SK-N-SH treated with all-trans-retinoic acid at 6 μM for 48 hours (cell line): Measurements from ENCODE around the gene EPN3.

ENCODE experiments used
- ATAC-seq: fragments of 200-7000 bp; cut with Tn5 transposase; 3 replicates; pipeline ENCODE4 v1.9.1; 2020; ENCODE audit warnings: mild to moderate bottlenecking, moderate library complexity
- ARNTL ChIP-seq: fragments of 450-650 bp; formaldehyde crosslinking; IDR thresholded peaks from 2 replicates; pipeline ENCODE4 v1.5.0; 2020; ENCODE audit warnings: low read depth, mild to moderate bottlenecking, moderate library complexity, borderline replicate concordance
- BACH2 ChIP-seq: fragments of 250-450 bp; sonication (Bioruptor Pico); IDR thresholded peaks from 2 replicates; pipeline ENCODE4 v1.9.0; 2021; ENCODE audit warnings: mild to moderate bottlenecking, borderline replicate concordance
- CSDC2 ChIP-seq: fragments of 250-450 bp; sonication (Bioruptor Pico); IDR thresholded peaks from 2 replicates; pipeline ENCODE4 v1.5.0; 2020; ENCODE audit warnings: mild to moderate bottlenecking, moderate library complexity
- CSRNP3 ChIP-seq: fragments of 250-450 bp; sonication (Bioruptor Pico); IDR thresholded peaks from 2 replicates; pipeline ENCODE4 v1.5.1; 2021; ENCODE audit warnings: mild to moderate bottlenecking, moderate library complexity
- ESRRG ChIP-seq: fragments of 250-450 bp; sonication (Bioruptor Pico); IDR thresholded peaks from 2 replicates; pipeline ENCODE4 v1.6.1; 2021; ENCODE audit warnings: mild to moderate bottlenecking
- GLIS3 ChIP-seq: fragments of 250-450 bp; sonication (Bioruptor Pico); IDR thresholded peaks from 2 replicates; pipeline ENCODE4 v1.5.0; 2020; ENCODE audit warnings: mild to moderate bottlenecking, moderate library complexity
- ISL1 ChIP-seq: fragments of 250-450 bp; sonication (Bioruptor Pico); IDR thresholded peaks from 2 replicates; pipeline ENCODE4 v2.1.2; 2022; ENCODE audit warnings: mild to moderate bottlenecking, moderate library complexity
- OSR1 ChIP-seq: fragments of 250-450 bp; sonication (Bioruptor Pico); IDR thresholded peaks from 2 replicates; pipeline ENCODE4 v1.8.0; 2022; ENCODE audit warnings: moderate library complexity, mild to moderate bottlenecking, inconsistent platforms
- PATZ1 ChIP-seq: fragments of 250-450 bp; sonication (Bioruptor Pico); IDR thresholded peaks from 2 replicates; pipeline ENCODE4 v1.8.0; 2020; ENCODE audit warnings: mild to moderate bottlenecking, moderate library complexity, borderline replicate concordance
- RARB ChIP-seq: fragments of 250-450 bp; sonication (Bioruptor Pico); IDR thresholded peaks from 2 replicates; pipeline ENCODE4 v1.8.0; 2021; ENCODE audit warnings: mild to moderate bottlenecking, moderate library complexity
- SNAI2 ChIP-seq: fragments of 250-450 bp; sonication (Bioruptor Pico); IDR thresholded peaks from 2 replicates; pipeline ENCODE4 v1.5.0; 2020; ENCODE audit warnings: mild to moderate bottlenecking, moderate library complexity
- TCF4 ChIP-seq: fragments of 250-450 bp; sonication (Bioruptor Pico); IDR thresholded peaks from 2 replicates; pipeline ENCODE4 v1.8.0; 2021; ENCODE audit warnings: mild to moderate bottlenecking, moderate library complexity, borderline replicate concordance
- TOX ChIP-seq: fragments of 250-450 bp; sonication (Bioruptor Pico); IDR thresholded peaks from 2 replicates; pipeline ENCODE4 v1.8.0; 2021; ENCODE audit warnings: mild to moderate bottlenecking, moderate library complexity, borderline replicate concordance
- ZC3H10 ChIP-seq: fragments of 250-450 bp; sonication (Bioruptor Pico); IDR thresholded peaks from 2 replicates; pipeline ENCODE4 v1.5.1; 2021; ENCODE audit warnings: mild to moderate bottlenecking, moderate library complexity
- ZFP3 ChIP-seq: fragments of 250-450 bp; sonication (Bioruptor Pico); IDR thresholded peaks from 2 replicates; pipeline ENCODE4 v1.5.0; 2020; ENCODE audit warnings: mild to moderate bottlenecking, moderate library complexity
- ZFP30 ChIP-seq: fragments of 450-650 bp; formaldehyde crosslinking; IDR thresholded peaks from 2 replicates; pipeline ENCODE4 v1.5.0; 2022; ENCODE audit warnings: mild to moderate bottlenecking, moderate library complexity
- ZNF565 ChIP-seq: fragments of 450-650 bp; formaldehyde crosslinking; conservative IDR thresholded peaks from 2 replicates; pipeline ENCODE4 v1.5.0; 2020; ENCODE audit warnings: low read depth, mild to moderate bottlenecking, moderate library complexity
- ZNF70 ChIP-seq: fragments of 450-650 bp; formaldehyde crosslinking; IDR thresholded peaks from 2 replicates; pipeline ENCODE4 v1.5.0; 2020; ENCODE audit warnings: mild to moderate bottlenecking, moderate library complexity
- ZNF8 ChIP-seq: fragments of 450-650 bp; formaldehyde crosslinking; IDR thresholded peaks from 2 replicates; pipeline ENCODE4 v1.5.0; 2020; ENCODE audit warnings: mild to moderate bottlenecking, moderate library complexity
- TF ChIP-seq, protein P1 (sequence below): fragments of 250-450 bp; sonication (Bioruptor Pico); IDR thresholded peaks from 2 replicates; pipeline ENCODE4 v1.8.0; 2021; ENCODE audit warnings: low read depth, mild to moderate bottlenecking, moderate library complexity, borderline replicate concordance
- TF ChIP-seq, protein P2 (sequence below): fragments of 250-450 bp; sonication (Bioruptor Pico); IDR thresholded peaks from 2 replicates; pipeline ENCODE4 v1.5.1; 2020; ENCODE audit warnings: low read depth, mild to moderate bottlenecking, moderate library complexity
- TF ChIP-seq, protein P3 (sequence below): fragments of 250-450 bp; sonication (Bioruptor Pico); IDR thresholded peaks from 2 replicates; pipeline ENCODE4 v1.5.0; 2020; ENCODE audit warnings: mild to moderate bottlenecking, moderate library complexity

Gene EPN3

GRCh38 chr17:50577451-50577954 lies 45.0 kb downstream of the EPN3 start (continued):
- TF ChIP-seq ZNF8 (no peak), OSR1 (CRISPR knock-in tag) (no peak), TCF4 (CRISPR knock-in tag) (no peak), ZNF565 (CRISPR knock-in tag) (no peak), SNAI2 (CRISPR knock-in tag) (no peak), CSDC2 (no peak), ISL1 (CRISPR knock-in tag) (no peak), ZC3H10 (CRISPR knock-in tag) (no peak), BACH2 (CRISPR knock-in tag) (no peak)
- TF ChIP-seq, protein P1, sequence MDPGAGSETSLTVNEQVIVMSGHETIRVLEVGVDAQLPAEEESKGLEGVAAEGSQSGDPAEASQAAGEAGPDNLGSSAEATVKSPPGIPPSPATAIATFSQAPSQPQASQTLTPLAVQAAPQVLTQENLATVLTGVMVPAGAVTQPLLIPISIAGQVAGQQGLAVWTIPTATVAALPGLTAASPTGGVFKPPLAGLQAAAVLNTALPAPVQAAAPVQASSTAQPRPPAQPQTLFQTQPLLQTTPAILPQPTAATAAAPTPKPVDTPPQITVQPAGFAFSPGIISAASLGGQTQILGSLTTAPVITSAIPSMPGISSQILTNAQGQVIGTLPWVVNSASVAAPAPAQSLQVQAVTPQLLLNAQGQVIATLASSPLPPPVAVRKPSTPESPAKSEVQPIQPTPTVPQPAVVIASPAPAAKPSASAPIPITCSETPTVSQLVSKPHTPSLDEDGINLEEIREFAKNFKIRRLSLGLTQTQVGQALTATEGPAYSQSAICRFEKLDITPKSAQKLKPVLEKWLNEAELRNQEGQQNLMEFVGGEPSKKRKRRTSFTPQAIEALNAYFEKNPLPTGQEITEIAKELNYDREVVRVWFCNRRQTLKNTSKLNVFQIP (CRISPR knock-in tag), result no peak

DNA sequence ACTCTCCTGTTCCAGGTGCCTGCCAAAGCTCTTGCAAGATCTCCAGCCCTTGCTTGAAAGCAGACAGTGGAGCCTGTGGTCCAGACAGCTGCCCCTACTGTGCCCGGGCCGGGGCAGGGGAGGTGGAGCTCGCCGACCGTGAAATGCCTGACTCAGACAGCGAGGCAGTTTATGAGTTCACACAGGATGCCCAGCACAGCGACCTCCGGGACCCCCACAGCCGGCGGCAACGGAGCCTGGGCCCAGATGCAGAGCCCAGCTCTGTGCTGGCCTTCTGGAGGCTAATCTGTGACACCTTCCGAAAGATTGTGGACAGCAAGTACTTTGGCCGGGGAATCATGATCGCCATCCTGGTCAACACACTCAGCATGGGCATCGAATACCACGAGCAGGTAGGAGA lies 45.6 kb downstream of the EPN3 start:
- TF ChIP-seq ZNF70 (CRISPR knock-in tag) (no peak), SNAI2 (CRISPR knock-in tag) (no peak), PATZ1 (CRISPR knock-in tag) (no peak)
- no peak for ATAC-seq

DNA sequence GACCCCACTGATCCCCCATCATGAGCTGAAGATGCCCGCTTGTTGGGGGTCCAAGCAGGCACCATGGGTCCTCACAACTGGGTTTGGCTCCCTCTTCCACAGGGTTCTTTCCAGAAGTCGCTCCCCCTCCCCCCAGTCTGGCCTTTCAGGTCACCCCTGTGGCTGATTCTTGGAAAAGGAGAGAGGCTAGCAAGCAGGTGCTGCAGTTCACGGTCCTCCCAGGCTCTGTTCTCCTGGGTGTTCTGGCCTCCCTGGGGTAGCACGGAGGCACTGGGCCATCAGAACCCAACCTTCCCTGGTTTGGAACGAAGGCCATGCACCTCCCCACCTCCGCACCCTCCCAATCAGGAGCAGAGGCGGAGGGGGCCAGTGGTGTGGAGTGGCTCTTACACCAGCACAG lies 46.9 kb downstream of the EPN3 start:
- no peak for TF ChIP-seq TCF4 (CRISPR knock-in tag)
- TF ChIP-seq, all 23 proteins: peak for 0
- ATAC-seq, result no peak

GRCh38 chr17:50580646-50581045 lies 48.1 kb downstream of the EPN3 start:
- ATAC-seq, result no peak
- no peak for TF ChIP-seq ZNF565 (CRISPR knock-in tag)
- no peak for TF ChIP-seq BACH2 (CRISPR knock-in tag)

- TF ChIP-seq TCF4 (CRISPR knock-in tag) (no peak), ZNF8 (no peak), ZNF70 (CRISPR knock-in tag) (no peak), TOX (no peak), ZFP3 (CRISPR knock-in tag) (no peak), GLIS3 (CRISPR knock-in tag) (no peak), ISL1 (CRISPR knock-in tag) (no peak), ZC3H10 (CRISPR knock-in tag) (no peak), ZFP30 (CRISPR knock-in tag) (no peak), CSDC2 (no peak), ARNTL (no peak), ZNF565 (CRISPR knock-in tag) (no peak), OSR1 (CRISPR knock-in tag) (no peak), ESRRG (CRISPR knock-in tag) (no peak), RARB (CRISPR knock-in tag) (no peak), CSRNP3 (CRISPR knock-in tag) (no peak)
- TF ChIP-seq, protein P2, sequence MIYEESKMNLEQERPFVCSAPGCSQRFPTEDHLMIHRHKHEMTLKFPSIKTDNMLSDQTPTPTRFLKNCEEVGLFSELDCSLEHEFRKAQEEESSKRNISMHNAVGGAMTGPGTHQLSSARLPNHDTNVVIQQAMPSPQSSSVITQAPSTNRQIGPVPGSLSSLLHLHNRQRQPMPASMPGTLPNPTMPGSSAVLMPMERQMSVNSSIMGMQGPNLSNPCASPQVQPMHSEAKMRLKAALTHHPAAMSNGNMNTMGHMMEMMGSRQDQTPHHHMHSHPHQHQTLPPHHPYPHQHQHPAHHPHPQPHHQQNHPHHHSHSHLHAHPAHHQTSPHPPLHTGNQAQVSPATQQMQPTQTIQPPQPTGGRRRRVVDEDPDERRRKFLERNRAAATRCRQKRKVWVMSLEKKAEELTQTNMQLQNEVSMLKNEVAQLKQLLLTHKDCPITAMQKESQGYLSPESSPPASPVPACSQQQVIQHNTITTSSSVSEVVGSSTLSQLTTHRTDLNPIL (CRISPR knock-in tag), result no peak
- TF ChIP-seq, protein P3, sequence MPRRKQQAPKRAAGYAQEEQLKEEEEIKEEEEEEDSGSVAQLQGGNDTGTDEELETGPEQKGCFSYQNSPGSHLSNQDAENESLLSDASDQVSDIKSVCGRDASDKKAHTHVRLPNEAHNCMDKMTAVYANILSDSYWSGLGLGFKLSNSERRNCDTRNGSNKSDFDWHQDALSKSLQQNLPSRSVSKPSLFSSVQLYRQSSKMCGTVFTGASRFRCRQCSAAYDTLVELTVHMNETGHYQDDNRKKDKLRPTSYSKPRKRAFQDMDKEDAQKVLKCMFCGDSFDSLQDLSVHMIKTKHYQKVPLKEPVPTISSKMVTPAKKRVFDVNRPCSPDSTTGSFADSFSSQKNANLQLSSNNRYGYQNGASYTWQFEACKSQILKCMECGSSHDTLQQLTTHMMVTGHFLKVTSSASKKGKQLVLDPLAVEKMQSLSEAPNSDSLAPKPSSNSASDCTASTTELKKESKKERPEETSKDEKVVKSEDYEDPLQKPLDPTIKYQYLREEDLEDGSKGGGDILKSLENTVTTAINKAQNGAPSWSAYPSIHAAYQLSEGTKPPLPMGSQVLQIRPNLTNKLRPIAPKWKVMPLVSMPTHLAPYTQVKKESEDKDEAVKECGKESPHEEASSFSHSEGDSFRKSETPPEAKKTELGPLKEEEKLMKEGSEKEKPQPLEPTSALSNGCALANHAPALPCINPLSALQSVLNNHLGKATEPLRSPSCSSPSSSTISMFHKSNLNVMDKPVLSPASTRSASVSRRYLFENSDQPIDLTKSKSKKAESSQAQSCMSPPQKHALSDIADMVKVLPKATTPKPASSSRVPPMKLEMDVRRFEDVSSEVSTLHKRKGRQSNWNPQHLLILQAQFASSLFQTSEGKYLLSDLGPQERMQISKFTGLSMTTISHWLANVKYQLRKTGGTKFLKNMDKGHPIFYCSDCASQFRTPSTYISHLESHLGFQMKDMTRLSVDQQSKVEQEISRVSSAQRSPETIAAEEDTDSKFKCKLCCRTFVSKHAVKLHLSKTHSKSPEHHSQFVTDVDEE, result no peak
- no peak for ATAC-seq
Measured at GRCh38 chr17:50581316-50581715, 48.8 kb downstream of the EPN3 start.
